GM12878 (cell line): Measurements from ENCODE around the gene CAPS. TPM values are rescaled to one million over a fixed set of nuclear protein-coding genes. Genes with fewer than 3 reads are reported as not detected.

Source experiments
- ATAC-seq: fragments of 200-7000 bp; cut with Tn5 transposase; 3 replicates; pipeline ENCODE4 v1.9.1; 2020; ENCODE audit warnings: mild to moderate bottlenecking, moderate library complexity
- BruUV-seq: library from RNA; stranded (reverse); fragments of 400-500 nt; replicated peaks from 2 replicates; lab custom pipeline; 2021; lab: Mats Ljungman, UMichigan
- CTCF ChIA-PET: fragments of 300-600 bp; sonication (Branson Sonifier 250); formaldehyde crosslinking; extraction: SDS; loops from one replicate; lab custom pipeline; 2021; ENCODE audit warnings: inconsistent platforms; lab: Yijun Ruan, JAX
- POLR2A ChIA-PET: fragments of 350-600 bp; formaldehyde crosslinking; extraction: SDS; loops from one replicate; lab custom pipeline; 2021; ENCODE audit warnings: inconsistent platforms; lab: Charles Lee
- RAD21 ChIA-PET: fragments of 300-600 bp; sonication (Branson Sonifier 250); formaldehyde crosslinking; loops from one replicate; lab custom pipeline; 2023; ENCODE audit warnings: antibody characterized with exemption; ENCODE audit not compliant: unreplicated experiment; lab: Charles Lee
- SMC1A ChIA-PET: fragments of 300-600 bp; sonication (Branson Sonifier 250); formaldehyde crosslinking; loops from one replicate; lab custom pipeline; 2023; ENCODE audit not compliant: unreplicated experiment, uncharacterized antibody; lab: Charles Lee
- DNase-seq: peaks from one replicate; pipeline ENCODE4 v3.0.0-alpha.2; 2011; ENCODE audit warnings: low read depth, low spot score
- FAIRE-seq: peaks from 3 replicates; lab custom pipeline; 2011; peaks lifted over from hg19 to GRCh38; lab: Jason Lieb, UNC
- H2AFZ ChIP-seq: 2 replicates; pipeline ENCODE4 v1.6.0; 2011; ENCODE audit warnings: low read depth, low read length, control low read depth; ENCODE audit not compliant: control insufficient read depth
- H3K27ac ChIP-seq: 2 replicates; pipeline ENCODE4 v1.5.1; 2011; ENCODE audit warnings: control low read depth; ENCODE audit not compliant: control insufficient read depth, insufficient read depth
- H3K27me3 ChIP-seq, 2 experiments: replicated peaks in 1 of 2; 2 replicates each; pipeline versions ENCODE4 v1.6.0 to v1.6.1; 2011; ENCODE audit warnings: low read length in 1 of 2; ENCODE audit not compliant: control insufficient read depth in 2 of 2, insufficient read depth in 2 of 2
- H3K36me3 ChIP-seq, 2 experiments: 2 replicates each; pipeline ENCODE4 v1.5.1; 2011; ENCODE audit warnings: low read length in 1 of 2; ENCODE audit not compliant: control insufficient read depth in 2 of 2, insufficient read depth in 2 of 2
- H3K4me1 ChIP-seq: 2 replicates; pipeline ENCODE4 v1.6.1; 2011; ENCODE audit warnings: mild to moderate bottlenecking, low read length, moderate library complexity, mixed read lengths; ENCODE audit not compliant: control insufficient read depth, insufficient read depth
- H3K4me2 ChIP-seq: 2 replicates; pipeline ENCODE4 v1.6.0; 2011; ENCODE audit warnings: control low read depth; ENCODE audit not compliant: control insufficient read depth, insufficient read depth
- H3K4me3 ChIP-seq: fragments of 200-600 bp; sonication (generic); 2 replicates; pipeline ENCODE4 v1.5.1; 2016
- H3K79me2 ChIP-seq: 2 replicates; pipeline ENCODE4 v1.6.0; 2011; ENCODE audit warnings: low read length; ENCODE audit not compliant: control insufficient read depth, insufficient read depth
- H3K9ac ChIP-seq: 2 replicates; pipeline ENCODE4 v1.8.0; 2011; ENCODE audit warnings: low read length, control low read depth, mixed read lengths; ENCODE audit not compliant: control insufficient read depth, insufficient read depth
- H3K9me3 ChIP-seq: replicated peaks from 3 replicates; pipeline ENCODE4 v1.5.1; 2011; ENCODE audit warnings: mild to moderate bottlenecking, low read length; ENCODE audit not compliant: control insufficient read depth, insufficient read depth
- H4K20me1 ChIP-seq: 2 replicates; pipeline ENCODE4 v1.6.0; 2011; ENCODE audit not compliant: control insufficient read depth, insufficient read depth
- HSF1 ChIP-seq: fragments of 150-350 bp; IDR thresholded peaks from 2 replicates; pipeline ENCODE4 v1.6.1; 2014; ENCODE audit warnings: mild to moderate bottlenecking, low read depth, low read length
- IKZF2 ChIP-seq, 2 experiments: fragments of 450-650 bp; IDR thresholded peaks; 2 replicates each; pipeline ENCODE4 v1.6.1; 2017; ENCODE audit warnings: mild to moderate bottlenecking in 2 of 2, moderate library complexity in 2 of 2
- IRF4 ChIP-seq: IDR thresholded peaks from 2 replicates; pipeline ENCODE4 v1.6.1; 2011; ENCODE audit warnings: low read depth, low read length
- MYC ChIP-seq: IDR thresholded peaks from 2 replicates; pipeline ENCODE4 v1.6.1; 2011; ENCODE audit warnings: mild to moderate bottlenecking, low read length, moderate library complexity, inconsistent platforms; ENCODE audit not compliant: insufficient read depth, insufficient replicate concordance, insufficient read length, severe bottlenecking
- NR2C2 ChIP-seq: IDR thresholded peaks from 2 replicates; pipeline ENCODE4 v1.6.1; 2011; ENCODE audit warnings: borderline replicate concordance, low read depth; ENCODE audit not compliant: control insufficient read depth, insufficient read length
- NR2F1 ChIP-seq: fragments of 450-650 bp; conservative IDR thresholded peaks from 2 replicates; pipeline ENCODE4 v1.6.1; 2017; ENCODE audit warnings: mild to moderate bottlenecking
- POU2F2 ChIP-seq: IDR thresholded peaks from 3 replicates; pipeline ENCODE4 v1.6.1; 2011; ENCODE audit warnings: low read depth, mild to moderate bottlenecking, low read length, borderline replicate concordance
- RELB ChIP-seq: fragments of 450-650 bp; IDR thresholded peaks from 2 replicates; pipeline ENCODE4 v1.6.1; 2017; ENCODE audit warnings: low read depth, mild to moderate bottlenecking, moderate library complexity
- SIN3A ChIP-seq: IDR thresholded peaks from 2 replicates; pipeline ENCODE4 v1.6.1; 2012; ENCODE audit warnings: low read depth, low read length, improper control_type of control experiment
- SIX5 ChIP-seq: IDR thresholded peaks from 2 replicates; pipeline ENCODE4 v1.6.1; 2011; ENCODE audit warnings: mild to moderate bottlenecking, low read depth, low read length, moderate library complexity; ENCODE audit not compliant: severe bottlenecking
- SMARCA5 ChIP-seq: fragments of 450-650 bp; IDR thresholded peaks from 2 replicates; pipeline ENCODE4 v1.6.1; 2017; ENCODE audit warnings: mild to moderate bottlenecking
- WRNIP1 ChIP-seq: IDR thresholded peaks from 2 replicates; pipeline ENCODE4 v1.6.1; 2011; ENCODE audit warnings: low read depth, low read length, improper control_type of control experiment, borderline replicate concordance
- YY1 ChIP-seq: IDR thresholded peaks from 2 replicates; pipeline ENCODE4 v1.6.1; 2011; ENCODE audit warnings: low read depth, mild to moderate bottlenecking, low read length
- ZNF687 ChIP-seq: fragments of 450-650 bp; IDR thresholded peaks from 2 replicates; pipeline ENCODE4 v1.6.1; 2017; ENCODE audit warnings: mild to moderate bottlenecking, moderate library complexity
- ZZZ3 ChIP-seq: IDR thresholded peaks from 2 replicates; pipeline ENCODE4 v1.6.1; 2011; ENCODE audit warnings: low read depth; ENCODE audit not compliant: control insufficient read depth, insufficient read length
- WGBS: methylation state at CpG from one replicate; pipeline ENCODE4 v1.1.6; 2016; ENCODE audit warnings: low lambda C conversion rate; ENCODE audit not compliant: insufficient replicate concordance, insufficient coverage; ENCODE audit errors: missing lambda C conversion rate; 5-methylcytosine and 5-hydroxymethylcytosine counted together
- in situ Hi-C: fragments of 300-500 bp; cut with MboI; formaldehyde crosslinking; loops from 9 replicates; pipeline ENCODE4 v1.14.3; 2018; ENCODE audit warnings: mixed read lengths
- intact Hi-C: fragments of 100-400 bp; cut with micrococcal nuclease; formaldehyde crosslinking; loops from one replicate; pipeline ENCODE4 v1.14.2; 2022; ENCODE audit not compliant: unreplicated experiment
- polyA plus RNA-seq, 11 experiments: library from polyadenylated mRNA; depleted of rRNA in 4 of 11; unstranded in 6 of 11; stranded (reverse) in 5 of 11; fragments of >200 nt; fragmentation: Nextera tagmentation in 4 of 11; fragmentation: Illumina TruSeq in 1 of 11; extraction: Ambion mirVana in 4 of 11; extraction: Trizol in 1 of 11; gene quantifications; 1 replicate in 1 of 11; 2 replicates in 10 of 11; pipeline versions ENCODE4 v1.2.1 to v1.2.3, GENCODE V29; 2011 to 2016; ENCODE audit warnings: inconsistent platforms in 2 of 11, missing spikeins in 2 of 11, low read depth in 1 of 11
- total RNA-seq, 4 experiments: library from RNA; depleted of rRNA in 3 of 4; stranded (reverse); fragments of >200 nt in 3 of 4; fragmentation: Illumina TruSeq in 1 of 4; extraction: Trizol in 1 of 4; gene quantifications; 2 replicates each; pipeline versions ENCODE4 v1.2.1 to v1.2.3, GENCODE V29; 2013 to 2021

CAPS gene
- total and polyA plus RNA-seq, 10 of the 15 experiments (the other 5 are each of a cell fraction or from before 2014, with no cell fraction given) = 0.09 to 6.9 (median 2.9) TPM

GRCh38 chr19:5903624-5904351, 10.3 kb upstream of the CAPS start, which contains the start of gene NDUFA11:
Gene NDUFA11, minus strand, starts transcription at chr19:5903790. Its CDS starts 82 bp downstream, at chr19:5903708.
- SMC1A ChIA-PET = interaction anchor here (0.8 to 2.6 kb wide), 4 partner anchors 65 to 119 kb away, joined by 3 to 13 read pairs (median 6); partner anchors contain the start of gene NRTN
- WGBS = under 1% methylated on average over 57 of the region's 57 CpGs
- RAD21 ChIA-PET = interaction anchor here (0.6 to 2.5 kb wide), 6 partner anchors 12 to 1519 kb away, joined by 3 to 15 read pairs (median 3); partner anchors contain the start of genes NRTN and RPL36
- peak within 1 kb of the TSS; percentile 95 for H3K4me3 ChIP-seq
- H3K9ac ChIP-seq = peak within 1 kb of the TSS; percentile 100
- peak within 1 kb of the TSS; percentile 88 for H3K27ac ChIP-seq
- no TSS peak for BruUV-seq
- H3K79me2 ChIP-seq = peaks cover 33% of the 10 kb centered on the region
- H2AFZ ChIP-seq = peak within 1 kb of the TSS; percentile 100
- in situ Hi-C loops (no loop called here), intact Hi-C loops (loop anchor here (2.0 kb wide), 1 partner anchor 113 kb away; the partner anchor contains the start of gene DUS3L)
- no peaks in the 10 kb centered on the region for H3K9me3 ChIP-seq
- H3K4me2 ChIP-seq = peak within 1 kb of the TSS; percentile 89
- H3K27me3 ChIP-seq = no peaks in the 10 kb centered on the region
- DNase-seq (no peak), FAIRE-seq (no peak), ATAC-seq (peak; percentile 71)
- H3K36me3 ChIP-seq = peaks cover 0 to 5% of the 10 kb centered on the region in 2 experiments; a peak in 2 of 4 replicates
- peaks cover 9% of the 10 kb centered on the region for H3K4me1 ChIP-seq
- peaks cover 4% of the 10 kb centered on the region; the same call in 1 of the 2 replicates for H4K20me1 ChIP-seq
- CTCF ChIA-PET = interaction anchor here (0.9 to 3.1 kb wide), 8 partner anchors 11 to 214 kb away, joined by 3 to 17 read pairs (median 5); partner anchors contain the start of genes RANBP3 and RPL36
- POLR2A ChIA-PET = interaction anchor here (0.7 to 2.3 kb wide), 10 partner anchors 11 to 521 kb away, joined by 3 to 7 read pairs (median 4); partner anchors contain the start of genes ALKBH7, CATSPERD, DUS3L and KHSRP
- TF ChIP-seq POU2F2 = peak; percentile 52; the same call in 1 of the 3 replicates
- peak; percentile 62 for TF ChIP-seq NR2F1
- TF ChIP-seq IRF4 = 0 out of 2 replicates have a peak, but pooled peaks have one; percentile 29
- peak; percentile 22 for TF ChIP-seq SIX5
- peak; percentile 30 for TF ChIP-seq MYC
- peak; percentile 91; the same call in 1 of the 2 replicates for TF ChIP-seq HSF1
- TF ChIP-seq WRNIP1 = no peak
- peak; percentile 66 for TF ChIP-seq ZNF687
- TF ChIP-seq RELB = peak; percentile 79
- no peak; the same call in none of the 2 replicates for TF ChIP-seq SIN3A
- TF ChIP-seq SMARCA5 = no peak
- peak; percentile 89 for TF ChIP-seq YY1
- peak; percentile 40 to 60; a peak in 3 of 4 replicates for TF ChIP-seq IKZF2 (IDR thresholded peaks at IDR 0.05)
- TF ChIP-seq NR2C2 = no peak
- no peak for TF ChIP-seq ZZZ3
